Body of pancreas (tissue), 4 donors: ENCODE results near the gene DIP2B. TPM values are rescaled to one million over a fixed set of nuclear protein-coding genes. Genes with fewer than 3 reads are reported as not detected.

ENCODE experiments used
- ATAC-seq: fragments of 150-250 bp; one replicate; pipeline ENCODE4 v1.9.1; 2016
- DNase-seq, 4 donors: peaks; one replicate each; pipeline ENCODE4 v3.0.0-alpha.2; 2019
- H3K27ac ChIP-seq, 4 donors: fragments of 200-600 bp; sonication (generic); 1 replicate in 3 of 4; 2 replicates in 1 of 4; pipeline versions ENCODE4 v1.5.1 to v1.6.1; 2016 to 2019; ENCODE audit warnings: mild to moderate bottlenecking in 1 of 4, mixed read lengths in 1 of 4, moderate library complexity in 1 of 4
- H3K27me3 ChIP-seq, 2 donors: fragments of 200-600 bp; sonication (generic); one replicate each; pipeline ENCODE4 v1.6.0; 2016; ENCODE audit warnings: mild to moderate bottlenecking in 1 of 2
- H3K36me3 ChIP-seq, 2 donors: fragments of 200-600 bp; sonication (generic); replicated peaks in 1 of 2; 2 replicates each; pipeline ENCODE4 v1.5.1; 2016; ENCODE audit warnings: low read depth in 2 of 2; ENCODE audit not compliant: insufficient read depth in 1 of 2
- H3K4me1 ChIP-seq: fragments of 200-600 bp; sonication (generic); one replicate; pipeline ENCODE4 v1.6.0; 2016
- H3K4me3 ChIP-seq, 2 donors: fragments of 200-600 bp; sonication (generic); 1 replicate in 1 of 2; 2 replicates in 1 of 2; pipeline ENCODE4 v1.5.1; 2016 to 2019
- H3K9me3 ChIP-seq, 3 donors: fragments of 200-600 bp; sonication (generic); 1 replicate in 2 of 3; 2 replicates in 1 of 3; pipeline ENCODE4 v1.5.1; 2016
- POLR2A ChIP-seq, 3 donors: fragments of 450-650 bp; IDR thresholded peaks; one replicate each; pipeline ENCODE4 v1.6.1; 2016; ENCODE audit warnings: antibody characterized with exemption in 3 of 3, mild to moderate bottlenecking in 2 of 3
- WGBS, 2 donors: methylation state at CpG; one replicate each; pipeline ENCODE4 v1.1.5; 2017; 5-methylcytosine and 5-hydroxymethylcytosine counted together
- intact Hi-C: fragments of 100-400 bp; cut with DNase I; formaldehyde crosslinking; loops from one replicate; pipeline ENCODE4 v1.15.1; 2023
- total RNA-seq, 2 donors: library from RNA; depleted of rRNA; stranded (reverse); fragments of >200 nt; gene quantifications; one replicate each; pipeline ENCODE4 v1.1.0, GENCODE V29; 2016
- TF ChIP-seq, protein P1 (sequence below), 7 experiments: fragments of 450-650 bp in 4 of 7; fragments of 200-600 bp in 3 of 7; sonication (generic) in 3 of 7; IDR thresholded peaks; one replicate each; pipeline ENCODE4 v1.5.1; 2016 to 2019; ENCODE audit warnings: antibody characterized with exemption in 7 of 7

The DIP2B gene
- total RNA-seq, 2 donors from 2014 or later, result 15.8 to 28.7 TPM

GRCh38 chr12:50545786-50546185 is 41.0 kb downstream of the DIP2B start:
- Histone ChIP-seq H3K4me3 (no peak overlapping the region), H3K27ac (peak overlapping the region in 2 of 4 donors; percentile 19 to 57), H3K4me1 (peaks cover 59% of the 10 kb centered on the region), H3K9me3 (no peaks in the 10 kb centered on the region), H3K27me3 (no peaks in the 10 kb centered on the region), H3K36me3 (no peaks in the 10 kb centered on the region)
- ATAC-seq, result no peak
- DNase-seq, result no peak
- WGBS, 2 donors, result 29 to 43% methylated on average over 5 of the region's 5 CpGs
- no peak for TF ChIP-seq POLR2A (IDR thresholded peaks at IDR 0.05)
- TF ChIP-seq, protein P1, sequence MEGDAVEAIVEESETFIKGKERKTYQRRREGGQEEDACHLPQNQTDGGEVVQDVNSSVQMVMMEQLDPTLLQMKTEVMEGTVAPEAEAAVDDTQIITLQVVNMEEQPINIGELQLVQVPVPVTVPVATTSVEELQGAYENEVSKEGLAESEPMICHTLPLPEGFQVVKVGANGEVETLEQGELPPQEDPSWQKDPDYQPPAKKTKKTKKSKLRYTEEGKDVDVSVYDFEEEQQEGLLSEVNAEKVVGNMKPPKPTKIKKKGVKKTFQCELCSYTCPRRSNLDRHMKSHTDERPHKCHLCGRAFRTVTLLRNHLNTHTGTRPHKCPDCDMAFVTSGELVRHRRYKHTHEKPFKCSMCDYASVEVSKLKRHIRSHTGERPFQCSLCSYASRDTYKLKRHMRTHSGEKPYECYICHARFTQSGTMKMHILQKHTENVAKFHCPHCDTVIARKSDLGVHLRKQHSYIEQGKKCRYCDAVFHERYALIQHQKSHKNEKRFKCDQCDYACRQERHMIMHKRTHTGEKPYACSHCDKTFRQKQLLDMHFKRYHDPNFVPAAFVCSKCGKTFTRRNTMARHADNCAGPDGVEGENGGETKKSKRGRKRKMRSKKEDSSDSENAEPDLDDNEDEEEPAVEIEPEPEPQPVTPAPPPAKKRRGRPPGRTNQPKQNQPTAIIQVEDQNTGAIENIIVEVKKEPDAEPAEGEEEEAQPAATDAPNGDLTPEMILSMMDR (IDR thresholded peaks at IDR 0.05), result no peak
- intact Hi-C loops, result no loop called here

- 43 to 47% methylated on average over 6 of the region's 6 CpGs for WGBS, 2 donors
- no peaks in the 10 kb centered on the region for H3K9me3 ChIP-seq
- intact Hi-C loops, result no loop called here
- no peak for DNase-seq
- no peak for ATAC-seq
- H3K27me3 ChIP-seq, result no peaks in the 10 kb centered on the region
- peaks cover 60% of the 10 kb centered on the region for H3K4me1 ChIP-seq
- no peak overlapping the region for H3K4me3 ChIP-seq
- TF ChIP-seq, protein P1 (IDR thresholded peaks at IDR 0.05), result no peak
- TF ChIP-seq POLR2A (IDR thresholded peaks at IDR 0.05), result no peak
- H3K27ac ChIP-seq, result peak overlapping the region in 3 of 4 donors; percentile 15 to 57 (median 19)
- no peaks in the 10 kb centered on the region for H3K36me3 ChIP-seq
Measured at GRCh38 chr12:50546441-50547318, 41.9 kb downstream of the DIP2B start.

DNA sequence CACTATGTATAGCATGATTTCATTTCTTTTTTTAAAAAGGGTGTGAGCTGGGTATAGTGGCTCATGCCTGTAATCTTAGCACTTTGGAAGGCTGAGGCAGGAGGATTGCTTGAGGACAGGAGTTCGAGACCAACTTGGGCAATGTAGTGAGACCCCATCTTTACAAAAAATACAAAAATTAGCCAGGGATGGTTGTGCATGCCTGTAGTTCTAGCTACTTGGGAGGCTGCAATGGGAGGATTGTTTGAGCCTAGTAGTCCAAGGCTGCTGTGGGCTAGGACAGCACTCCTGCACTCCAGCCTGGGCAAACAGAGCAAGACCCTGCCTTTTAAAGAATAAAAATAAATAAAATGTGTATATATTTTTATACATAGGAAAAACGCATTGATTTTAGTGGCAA is 43.0 kb downstream of the DIP2B start:
- intact Hi-C loops, result no loop called here
- peak overlapping the region in 3 of 4 donors; percentile 41 to 86 (median 80) for H3K27ac ChIP-seq
- H3K9me3 ChIP-seq, result no peaks in the 10 kb centered on the region
- no peak for TF ChIP-seq POLR2A (IDR thresholded peaks at IDR 0.05)
- TF ChIP-seq, protein P1 (IDR thresholded peaks at IDR 0.05), result no peak
- no peak overlapping the region for H3K4me3 ChIP-seq
- ATAC-seq (no peak), DNase-seq (no peak)
- no peaks in the 10 kb centered on the region for H3K36me3 ChIP-seq
- H3K27me3 ChIP-seq, result no peaks in the 10 kb centered on the region
- WGBS, 2 donors, result 78 to 83% methylated on average over 2 of the region's 2 CpGs
- peaks cover 55% of the 10 kb centered on the region for H3K4me1 ChIP-seq

- Histone ChIP-seq H3K36me3 (no peaks in the 10 kb centered on the region), H3K27me3 (no peaks in the 10 kb centered on the region), H3K4me1 (peaks cover 59% of the 10 kb centered on the region), H3K9me3 (no peaks in the 10 kb centered on the region), H3K27ac (peak overlapping the region in 3 of 4 donors; percentile 2 to 86 (median 38)), H3K4me3 (no peak overlapping the region)
- TF ChIP-seq, protein P1 (IDR thresholded peaks at IDR 0.05), result no peak
- TF ChIP-seq POLR2A (IDR thresholded peaks at IDR 0.05), result no peak
- DNase-seq, result no peak
- WGBS, 2 donors, result 83 to 87% methylated on average over 4 of the region's 4 CpGs
- intact Hi-C loops, result no loop called here
- ATAC-seq, result no peak
Measured at GRCh38 chr12:50549885-50550284, 45.1 kb downstream of the DIP2B start.
